ENCODE measurements around the gene TM7SF2.

DNA sequence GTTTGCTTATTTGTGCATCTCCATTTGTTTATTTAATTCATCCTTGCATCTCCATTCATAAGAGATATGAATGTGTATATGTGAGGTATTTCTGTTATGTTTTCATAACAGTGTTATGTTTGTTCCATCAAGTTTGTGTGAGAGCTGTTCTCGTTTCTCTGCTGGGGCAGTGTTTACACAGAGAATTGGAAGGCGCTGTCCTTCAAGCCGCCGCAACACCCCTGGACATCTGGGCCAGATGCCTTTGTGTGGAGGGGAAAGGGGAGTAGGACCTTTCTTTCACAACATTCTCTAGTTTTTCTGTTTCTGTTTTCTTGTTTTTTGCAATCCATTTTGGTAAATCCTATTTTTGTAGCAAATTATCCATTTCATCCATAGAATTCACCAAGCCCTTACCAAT, 7.0 kb upstream of the TM7SF2 start:
- TF ChIP-seq POLR2A (IDR thresholded peaks at IDR 0.05), result no peak
- TF ChIP-seq, protein P1, sequence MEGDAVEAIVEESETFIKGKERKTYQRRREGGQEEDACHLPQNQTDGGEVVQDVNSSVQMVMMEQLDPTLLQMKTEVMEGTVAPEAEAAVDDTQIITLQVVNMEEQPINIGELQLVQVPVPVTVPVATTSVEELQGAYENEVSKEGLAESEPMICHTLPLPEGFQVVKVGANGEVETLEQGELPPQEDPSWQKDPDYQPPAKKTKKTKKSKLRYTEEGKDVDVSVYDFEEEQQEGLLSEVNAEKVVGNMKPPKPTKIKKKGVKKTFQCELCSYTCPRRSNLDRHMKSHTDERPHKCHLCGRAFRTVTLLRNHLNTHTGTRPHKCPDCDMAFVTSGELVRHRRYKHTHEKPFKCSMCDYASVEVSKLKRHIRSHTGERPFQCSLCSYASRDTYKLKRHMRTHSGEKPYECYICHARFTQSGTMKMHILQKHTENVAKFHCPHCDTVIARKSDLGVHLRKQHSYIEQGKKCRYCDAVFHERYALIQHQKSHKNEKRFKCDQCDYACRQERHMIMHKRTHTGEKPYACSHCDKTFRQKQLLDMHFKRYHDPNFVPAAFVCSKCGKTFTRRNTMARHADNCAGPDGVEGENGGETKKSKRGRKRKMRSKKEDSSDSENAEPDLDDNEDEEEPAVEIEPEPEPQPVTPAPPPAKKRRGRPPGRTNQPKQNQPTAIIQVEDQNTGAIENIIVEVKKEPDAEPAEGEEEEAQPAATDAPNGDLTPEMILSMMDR (IDR thresholded peaks at IDR 0.05), result no peak
- TF ChIP-seq POLR2AphosphoS5 (IDR thresholded peaks at IDR 0.05), result no peak
- TF ChIP-seq EP300 (IDR thresholded peaks at IDR 0.05), result no peak

Data from sigmoid colon (tissue), 4 donors.